Measurements from ENCODE around the gene TMEM163.

The TMEM163 gene

GRCh38 chr2:134539981-134540380 lies 178.8 kb downstream of the TMEM163 start:
- TF ChIP-seq CTCF (IDR thresholded peaks at IDR 0.05) = no peak
- no peak for DNase-seq (ENCODE audit: low spot score)
- H3K27ac ChIP-seq = no peak overlapping the region
- no peak overlapping the region for H3K4me3 ChIP-seq

GRCh38 chr2:134537702-134538101 lies 181.1 kb downstream of the TMEM163 start:
- Histone ChIP-seq H3K27ac (no peak overlapping the region), H3K4me3 (no peak overlapping the region)
- no peak for DNase-seq (ENCODE audit: low spot score)
- TF ChIP-seq CTCF (IDR thresholded peaks at IDR 0.05) = no peak

- no peak overlapping the region for H3K4me3 ChIP-seq
- no peak for TF ChIP-seq CTCF (IDR thresholded peaks at IDR 0.05)
- no peak overlapping the region for H3K27ac ChIP-seq
- DNase-seq (ENCODE audit: low spot score) = no peak
These were observed 181.7 kb downstream of the TMEM163 start for GRCh38 chr2:134537121-134537520.

GRCh38 chr2:134536296-134536695 lies 182.5 kb downstream of the TMEM163 start:
- no peak for TF ChIP-seq CTCF (IDR thresholded peaks at IDR 0.05)
- no peak for DNase-seq (ENCODE audit: low spot score)
- H3K27ac ChIP-seq = no peak overlapping the region

GRCh38 chr2:134532537-134532936 lies 186.3 kb downstream of the TMEM163 start:
- Histone ChIP-seq H3K27ac (no peak overlapping the region), H3K4me3 (no peak overlapping the region)
- no peak for TF ChIP-seq CTCF (IDR thresholded peaks at IDR 0.05)
- no peak for DNase-seq (ENCODE audit: low spot score)

More at GRCh38 chr2:134536296-134536695, 182.5 kb downstream of the TMEM163 start:
- H3K4me3 ChIP-seq = no peak overlapping the region

GRCh38 chr2:134527381-134527780 lies 191.4 kb downstream of the TMEM163 start:
- Histone ChIP-seq H3K27ac (no peak overlapping the region), H3K4me3 (no peak overlapping the region)
- TF ChIP-seq CTCF (IDR thresholded peaks at IDR 0.05) = no peak
- DNase-seq (ENCODE audit: low spot score) = no peak

- H3K27ac ChIP-seq = no peak overlapping the region
- no peak overlapping the region for H3K4me3 ChIP-seq
- no peak for TF ChIP-seq CTCF (IDR thresholded peaks at IDR 0.05)
- no peak for DNase-seq (ENCODE audit: low spot score)
These were observed 196.0 kb downstream of the TMEM163 start for GRCh38 chr2:134522496-134523455.
